ENCODE results near the gene FRYL.
"Not testable (repeated sequence)": the region's sequence is repeated elsewhere in the genome, so short reads cannot be mapped to it uniquely, and the experiment has no call there.

Gene FRYL

DNA sequence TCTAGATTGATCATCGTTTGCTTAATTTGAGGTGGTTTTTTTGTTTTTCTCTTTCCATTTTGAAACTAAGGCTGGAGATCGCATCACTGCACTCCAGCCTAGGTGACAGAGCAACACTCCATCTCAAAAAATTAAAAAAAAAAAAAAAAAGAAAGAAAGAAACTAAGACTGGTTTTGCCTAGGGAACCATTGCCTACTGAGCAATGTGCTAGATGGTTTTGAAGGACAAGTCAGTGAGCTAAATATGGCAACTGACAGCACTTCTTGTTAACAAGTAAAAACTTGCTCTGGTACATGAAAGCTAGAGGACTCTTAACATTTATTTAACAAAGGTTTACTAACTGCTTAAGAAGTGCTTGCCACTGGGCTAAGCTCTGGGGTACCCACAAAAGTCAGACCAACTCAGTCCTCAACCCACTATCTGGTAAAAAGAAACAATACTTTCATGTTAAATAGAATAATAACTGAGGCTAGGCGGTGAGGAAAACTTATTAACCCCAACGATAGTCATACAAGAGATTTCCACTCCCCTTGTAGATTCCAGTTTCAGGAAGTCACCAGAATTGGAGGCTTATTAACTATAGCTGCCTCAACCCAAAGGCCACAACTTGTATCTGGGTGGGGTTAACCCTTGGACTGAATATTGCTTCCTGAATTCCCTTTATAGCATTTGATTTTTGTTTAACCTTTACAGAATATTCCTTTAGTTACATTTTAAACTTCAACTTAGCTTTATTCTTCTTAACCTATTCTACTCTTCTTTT is 111.6 kb downstream of the FRYL start:
- no peak for DNase-seq (ENCODE audit: extremely low read depth in 1 of 2, low read depth in 1 of 2)

DNA sequence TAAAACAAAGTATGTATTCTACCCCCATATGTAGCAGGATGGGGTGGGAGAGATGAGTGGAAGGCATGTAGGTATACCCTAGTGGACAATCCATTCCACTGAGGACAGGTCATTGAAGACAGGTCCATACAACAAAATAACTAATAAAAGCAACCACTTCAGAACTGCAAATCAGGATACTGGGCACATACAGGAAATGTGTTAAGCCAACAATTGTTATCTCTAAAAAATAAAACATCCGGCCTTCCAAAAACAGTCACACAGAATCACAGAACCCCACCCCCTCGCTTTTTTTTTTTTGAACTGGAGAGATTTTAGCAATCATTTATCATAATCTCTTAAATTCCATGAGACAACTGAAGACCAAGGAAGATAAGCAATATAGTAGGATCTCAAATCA is 112.9 kb downstream of the FRYL start:
- DNase-seq (ENCODE audit: extremely low read depth in 1 of 2, low read depth in 1 of 2), result no peak

DNA sequence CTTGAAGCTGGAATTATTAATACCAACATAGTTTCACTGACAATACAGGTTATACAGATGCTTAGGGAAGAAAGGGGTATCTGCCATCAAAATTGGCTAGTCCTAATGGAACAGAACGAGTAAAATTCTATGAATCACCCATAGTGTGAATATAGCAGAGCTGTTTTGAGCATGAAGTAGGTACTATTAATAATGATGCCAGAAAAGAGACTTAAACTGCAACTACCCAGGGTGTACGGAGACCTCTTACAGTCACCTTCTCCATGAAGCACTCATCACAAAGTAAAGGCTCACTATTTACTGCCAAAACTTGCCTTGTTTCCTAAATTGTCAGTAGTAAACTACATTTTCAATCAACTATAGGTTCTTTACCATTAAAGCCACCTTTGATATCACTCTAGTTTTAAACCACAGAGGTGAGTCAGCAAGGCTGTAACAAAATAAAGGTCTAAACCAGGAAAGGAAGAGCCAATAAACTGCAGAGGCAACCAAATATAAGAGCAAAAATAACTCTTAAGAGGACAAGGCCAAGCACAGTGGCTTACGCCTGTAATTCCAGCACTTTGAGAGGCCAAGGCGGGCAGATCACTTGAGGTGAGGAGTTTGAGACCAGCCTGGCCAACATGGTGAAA is 114.4 kb downstream of the FRYL start:
- DNase-seq (ENCODE audit: extremely low read depth in 1 of 2, low read depth in 1 of 2), result no peak

DNA sequence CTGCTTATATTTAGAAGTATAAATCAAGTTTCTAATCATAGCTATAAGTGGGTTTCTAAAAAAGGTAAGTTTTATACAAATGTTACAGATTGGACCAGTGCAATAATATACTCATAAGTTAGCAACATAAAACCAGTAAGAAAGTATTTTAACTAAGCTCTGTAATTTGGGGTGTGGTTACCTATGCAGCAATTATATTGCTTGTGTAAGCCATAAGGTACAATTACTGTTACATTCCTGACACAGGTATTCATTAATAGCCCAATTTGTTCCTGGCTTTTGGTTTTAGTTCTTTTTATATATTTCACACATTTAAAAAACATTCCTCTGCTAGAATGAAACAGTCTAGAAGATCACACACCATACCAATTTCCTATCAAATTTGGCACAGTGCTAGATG is 115.1 kb downstream of the FRYL start:
- no peak for DNase-seq (ENCODE audit: extremely low read depth in 1 of 2, low read depth in 1 of 2)

DNA sequence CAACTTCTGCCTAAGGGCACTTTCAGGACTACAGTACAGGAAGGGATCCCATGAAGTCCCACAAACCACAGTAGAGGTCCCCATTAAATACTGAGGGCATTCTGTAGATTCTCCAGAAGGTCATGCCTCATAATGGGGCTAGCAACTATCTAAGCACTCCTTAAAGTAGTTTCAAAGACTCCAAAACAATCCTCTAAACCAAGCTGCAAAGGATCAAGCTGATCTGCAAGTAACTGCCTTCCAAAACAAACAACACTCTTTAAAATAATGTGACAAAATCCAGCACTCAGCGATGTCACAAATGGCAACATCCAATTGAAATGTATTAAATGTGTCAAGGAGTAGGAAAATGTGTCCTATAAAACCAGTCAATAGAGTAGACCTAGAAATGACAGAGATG is 118.7 kb downstream of the FRYL start:
- DNase-seq (ENCODE audit: extremely low read depth in 1 of 2, low read depth in 1 of 2), result no peak

DNA sequence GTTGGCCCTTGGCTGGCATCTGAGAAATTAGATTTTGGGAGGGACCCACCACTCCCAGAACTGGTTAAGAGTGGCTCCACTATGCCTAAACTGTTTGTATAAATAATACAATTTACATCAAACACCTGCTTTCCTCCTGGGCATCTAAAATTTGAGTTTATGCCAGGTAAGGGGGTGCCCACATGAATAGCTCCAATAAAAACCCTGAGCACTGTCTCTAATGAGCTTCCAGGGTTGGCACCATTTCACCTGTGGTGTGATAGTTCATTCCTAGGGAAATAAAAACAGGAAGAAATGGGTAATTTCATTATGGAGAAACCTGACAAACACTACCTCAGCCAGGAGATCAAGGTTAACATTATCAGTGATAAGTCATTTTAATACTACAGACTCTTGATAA is 119.7 kb downstream of the FRYL start:
- no peak for DNase-seq (ENCODE audit: extremely low read depth in 1 of 2, low read depth in 1 of 2)

DNA sequence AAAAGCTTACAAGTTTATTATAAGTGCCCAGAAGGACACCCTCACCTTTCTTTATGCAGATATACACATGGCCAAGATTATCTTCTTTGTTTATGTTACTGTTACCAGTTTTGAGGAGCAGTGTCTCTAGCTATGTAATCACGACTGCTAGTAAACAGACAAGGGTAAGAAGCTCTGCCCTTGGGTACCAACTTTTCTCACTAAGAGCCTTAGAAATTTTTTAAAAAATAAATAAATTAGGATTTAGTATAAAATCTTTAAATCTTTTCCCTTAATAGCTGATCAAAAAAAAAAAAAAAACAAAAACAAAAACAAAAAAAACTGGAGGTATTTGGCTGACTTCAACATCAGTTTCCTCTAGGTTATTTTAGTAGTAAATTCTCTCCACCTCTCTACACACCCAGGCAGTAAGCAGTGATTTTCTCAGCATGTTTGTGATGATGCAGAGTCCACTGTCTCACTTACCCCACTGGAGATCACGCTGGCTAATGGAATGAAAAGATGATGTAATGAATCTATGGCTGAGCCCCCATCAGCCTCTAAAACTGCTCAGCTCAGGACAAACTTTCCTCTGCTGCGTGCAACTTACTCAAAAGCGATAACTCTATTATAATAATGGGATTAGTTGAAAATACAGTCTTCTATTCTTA is 125.9 kb downstream of the FRYL start:
- no peak for DNase-seq (ENCODE audit: extremely low read depth in 1 of 2, low read depth in 1 of 2)

DNA sequence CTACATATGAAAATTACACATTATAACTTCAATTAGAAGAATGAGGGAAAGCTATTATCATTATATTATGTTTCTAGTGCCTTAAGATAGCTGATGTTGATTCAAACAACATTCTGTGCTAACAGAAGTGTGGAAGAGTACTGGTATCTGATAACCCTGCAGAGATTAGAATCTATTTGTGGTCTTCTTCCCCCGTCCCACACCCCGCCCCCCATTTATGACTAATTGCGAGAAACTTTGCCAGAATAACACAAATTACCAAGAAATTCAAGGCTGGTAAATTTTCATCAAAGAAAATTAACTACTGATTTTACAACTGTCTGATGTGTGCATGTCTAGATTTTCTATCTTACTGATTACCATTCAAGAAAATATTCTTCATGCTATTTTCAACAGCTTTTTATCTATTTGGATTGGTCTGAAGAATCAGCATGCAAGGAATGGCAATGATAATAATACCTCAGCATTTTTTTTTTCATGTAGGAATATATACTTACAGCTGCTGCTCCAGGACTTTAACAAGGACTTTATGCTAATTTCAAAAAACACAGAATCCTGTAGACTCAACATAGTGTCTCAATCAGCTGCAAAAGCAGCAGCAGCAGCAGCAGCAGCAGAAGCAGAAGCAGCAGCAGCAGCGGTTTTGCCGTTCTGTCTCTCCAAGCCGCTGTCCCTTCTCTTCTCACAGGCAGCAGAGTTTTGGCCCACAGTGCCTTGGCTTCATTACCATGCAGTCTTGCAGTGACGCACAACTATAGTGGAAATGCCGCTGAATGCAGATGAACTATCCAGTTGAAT is 126.7 kb downstream of the FRYL start:
- peak; percentile 14 to 29 for DNase-seq (ENCODE audit: extremely low read depth in 1 of 2, low read depth in 1 of 2)

- DNase-seq (ENCODE audit: extremely low read depth in 1 of 2, low read depth in 1 of 2), result no peak
Measured at GRCh38 chr4:48651914-48652313, 128.2 kb downstream of the FRYL start.

DNA sequence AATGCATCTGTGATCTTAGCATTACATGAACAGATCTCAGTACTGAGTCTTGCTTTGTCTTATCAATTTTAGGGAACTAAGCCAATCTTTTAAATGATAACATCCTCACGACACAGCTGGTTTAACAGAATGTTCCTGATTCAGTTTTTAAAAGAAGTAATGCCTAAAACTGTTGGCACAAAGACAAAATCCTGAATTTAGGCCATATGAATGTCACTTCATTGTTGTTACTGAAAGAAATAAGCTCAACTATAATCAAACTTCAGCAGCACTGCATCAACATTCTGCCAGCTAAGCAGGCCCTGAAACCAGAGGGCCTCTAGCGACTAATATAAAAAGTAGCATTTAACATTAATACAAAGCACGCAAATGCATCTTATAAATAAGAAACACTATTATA is 130.6 kb downstream of the FRYL start:
- DNase-seq (ENCODE audit: extremely low read depth in 1 of 2, low read depth in 1 of 2), result no peak

GRCh38 chr4:48645225-48645794 is 134.8 kb downstream of the FRYL start:
- no peak for DNase-seq (ENCODE audit: extremely low read depth in 1 of 2, low read depth in 1 of 2)

DNA sequence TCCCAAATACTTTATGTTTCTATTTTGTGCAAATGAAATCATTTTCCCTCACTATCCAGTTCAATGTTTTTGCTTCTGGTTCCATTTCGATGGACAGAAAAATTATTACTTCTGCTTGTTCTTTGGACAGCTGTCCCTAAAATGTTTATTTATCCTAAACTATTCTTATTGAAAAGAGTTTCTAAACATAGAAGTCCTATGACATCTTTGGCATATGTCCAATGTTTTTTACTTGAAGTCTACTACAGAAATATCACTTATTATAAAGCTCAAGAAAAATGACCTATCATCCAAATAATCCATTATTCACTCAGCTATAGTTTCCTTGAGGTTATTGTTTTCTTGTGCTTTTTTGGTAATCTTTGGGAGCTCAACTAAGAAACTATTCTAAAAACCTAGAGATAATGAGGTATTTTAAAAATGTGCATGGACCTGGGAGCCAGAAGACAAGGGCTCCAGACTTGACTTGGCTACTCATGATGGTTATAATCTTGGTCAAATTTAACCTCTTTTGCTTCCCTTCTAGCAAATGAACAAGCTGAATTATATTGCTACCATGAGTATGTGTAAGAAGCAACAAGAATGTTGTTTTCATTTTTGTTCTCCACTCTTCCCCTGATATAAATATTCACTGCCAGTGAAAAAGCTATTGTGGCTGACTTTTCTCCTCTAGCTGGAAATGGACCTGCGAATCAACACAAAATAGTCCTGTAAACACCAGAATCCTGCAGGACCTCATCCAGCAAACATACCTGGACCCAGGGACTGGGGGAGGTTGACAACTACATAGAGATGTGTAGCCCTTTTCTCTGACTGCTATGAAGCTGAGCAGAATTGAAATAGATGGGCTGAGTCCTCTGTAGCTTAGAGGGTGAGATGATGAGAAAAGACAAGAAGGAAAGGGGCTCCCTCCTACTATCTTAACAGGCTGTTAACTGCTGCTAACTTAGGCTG is 137.4 kb downstream of the FRYL start:
- no peak for DNase-seq (ENCODE audit: extremely low read depth in 1 of 2, low read depth in 1 of 2)

DNA sequence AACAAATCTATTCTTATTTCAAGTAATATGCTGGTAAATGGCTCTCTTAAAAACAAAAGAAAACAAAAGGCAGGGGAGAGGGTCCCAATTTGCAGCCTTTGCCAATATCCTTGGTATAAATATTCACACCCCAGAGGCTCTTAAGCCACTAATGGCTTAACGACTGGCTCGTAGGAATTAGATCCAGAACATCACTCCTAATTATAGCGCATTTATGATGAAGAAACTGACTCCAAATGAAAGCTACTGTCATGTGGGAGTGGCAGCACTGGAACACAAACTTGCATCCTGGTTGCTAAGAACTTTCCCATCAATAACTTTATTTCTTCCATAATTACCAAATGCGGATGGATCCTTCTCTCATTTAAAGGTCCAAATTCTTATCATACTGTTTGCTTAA is 138.7 kb downstream of the FRYL start:
- no peak for DNase-seq (ENCODE audit: extremely low read depth in 1 of 2, low read depth in 1 of 2)

GRCh38 chr4:48640699-48641098 is 139.4 kb downstream of the FRYL start:
- DNase-seq (ENCODE audit: extremely low read depth in 1 of 2, low read depth in 1 of 2), result no peak

GRCh38 chr4:48640225-48640624 is 139.9 kb downstream of the FRYL start:
- no peak for DNase-seq (ENCODE audit: extremely low read depth in 1 of 2, low read depth in 1 of 2)

- DNase-seq (ENCODE audit: extremely low read depth in 1 of 2, low read depth in 1 of 2), result no peak
Measured at GRCh38 chr4:48639807-48640206, 140.3 kb downstream of the FRYL start.

DNA sequence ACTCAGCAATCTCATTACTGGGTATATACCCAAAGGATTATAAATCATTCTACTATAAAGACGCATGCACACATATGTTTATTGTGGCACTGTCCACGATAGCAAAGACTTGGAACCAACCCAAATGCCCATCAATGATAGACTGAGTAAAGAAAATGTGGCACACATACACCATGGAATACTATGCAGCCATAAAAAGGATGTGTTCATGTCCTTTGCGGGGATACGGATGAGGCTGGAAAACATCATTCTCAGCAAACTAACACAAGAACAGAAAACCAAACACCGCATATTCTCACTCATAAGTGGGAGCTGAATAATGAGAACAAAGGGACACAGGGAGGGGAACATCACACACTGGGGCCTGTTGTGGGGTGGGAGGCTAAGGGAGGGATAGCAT is 141.5 kb downstream of the FRYL start:
- not testable (repeated sequence) for DNase-seq (ENCODE audit: extremely low read depth in 1 of 2, low read depth in 1 of 2)

- DNase-seq (ENCODE audit: extremely low read depth in 1 of 2, low read depth in 1 of 2), result no peak
Measured at GRCh38 chr4:48636911-48637310, 143.2 kb downstream of the FRYL start.

DNA sequence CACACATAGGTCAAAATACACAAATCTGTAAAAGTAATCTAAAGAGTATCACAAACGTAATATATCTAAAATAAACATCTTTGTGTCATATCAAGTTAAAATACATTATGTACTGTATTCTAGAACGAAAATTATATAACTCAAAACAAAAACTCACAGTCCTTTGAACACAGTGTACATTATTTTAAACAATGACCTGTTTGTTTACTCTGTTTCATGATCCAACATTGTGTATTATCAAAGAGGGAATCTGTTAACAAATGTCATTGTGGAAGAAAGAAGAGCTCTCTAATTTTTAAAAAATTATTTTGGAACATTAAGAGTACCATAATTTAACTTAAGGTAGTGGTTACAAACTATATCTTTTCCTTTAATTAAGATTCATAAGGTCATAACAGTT is 144.1 kb downstream of the FRYL start:
- DNase-seq (ENCODE audit: extremely low read depth in 1 of 2, low read depth in 1 of 2), result no peak

- DNase-seq (ENCODE audit: extremely low read depth in 1 of 2, low read depth in 1 of 2), result no peak
Measured at GRCh38 chr4:48635310-48635709, 144.8 kb downstream of the FRYL start.
